OCI-LY1 (cell line): Measurements from ENCODE around the gene GABRB3.

Experiments used
- H2AFZ ChIP-seq: fragments of 200-600 bp; sonication (generic), shearing (Covaris generic); 2 replicates; pipeline ENCODE4 v1.6.0; 2014; ENCODE audit warnings: antibody characterized with exemption, mild to moderate bottlenecking, low read length
- H3F3A ChIP-seq: fragments of 200-600 bp; sonication (generic), shearing (Covaris generic); 2 replicates; pipeline ENCODE4 v1.6.0; 2014; ENCODE audit warnings: mild to moderate bottlenecking, antibody characterized with exemption, low read length, moderate library complexity; ENCODE audit not compliant: insufficient read depth
- H3K27ac ChIP-seq: fragments of 200-600 bp; sonication (generic); 2 replicates; pipeline ENCODE4 v1.5.1; 2014; ENCODE audit warnings: low read length, mixed run types, mild to moderate bottlenecking, low read depth; ENCODE audit not compliant: poor library complexity, severe bottlenecking
- H3K27me3 ChIP-seq: fragments of 200-600 bp; sonication (generic); 2 replicates; pipeline ENCODE4 v1.6.0; 2014; ENCODE audit warnings: antibody characterized with exemption, mild to moderate bottlenecking, low read length, moderate library complexity; ENCODE audit not compliant: insufficient read depth
- H3K36me3 ChIP-seq: fragments of 200-600 bp; sonication (generic); 2 replicates; pipeline ENCODE4 v1.6.1; 2014; ENCODE audit warnings: mild to moderate bottlenecking, antibody characterized with exemption, low read length, moderate library complexity, mixed read lengths; ENCODE audit not compliant: insufficient read depth
- H3K4me1 ChIP-seq: fragments of 200-600 bp; sonication (generic); 2 replicates; pipeline ENCODE4 v1.5.1; 2014; ENCODE audit warnings: mild to moderate bottlenecking, low read length, moderate library complexity; ENCODE audit not compliant: insufficient read depth, severe bottlenecking
- H3K4me2 ChIP-seq: fragments of 200-600 bp; sonication (generic), shearing (Covaris generic); 2 replicates; pipeline ENCODE4 v1.6.1; 2014; ENCODE audit warnings: low read length
- H3K4me3 ChIP-seq: fragments of 200-600 bp; sonication (generic); 2 replicates; pipeline ENCODE4 v1.5.1; 2014; ENCODE audit warnings: low read length, low read depth, mild to moderate bottlenecking, mixed read lengths; ENCODE audit not compliant: poor library complexity, severe bottlenecking
- H3K79me2 ChIP-seq: fragments of 200-600 bp; shearing (Covaris generic); 2 replicates; pipeline ENCODE4 v1.6.1; 2016; ENCODE audit warnings: mixed run types, low read length, mixed read lengths; ENCODE audit not compliant: insufficient read depth
- H3K9ac ChIP-seq: fragments of 200-600 bp; sonication (generic), shearing (Covaris generic); 2 replicates; pipeline ENCODE4 v1.6.1; 2014; ENCODE audit warnings: mild to moderate bottlenecking, low read length, mixed read lengths
- H3K9me2 ChIP-seq: fragments of 200-600 bp; sonication (generic), shearing (Covaris generic); 2 replicates; pipeline ENCODE4 v1.6.1; 2014; ENCODE audit warnings: low read depth, mild to moderate bottlenecking, low read length, mixed read lengths
- H3K9me3 ChIP-seq: fragments of 200-600 bp; shearing (Covaris generic); 2 replicates; pipeline ENCODE4 v1.6.1; 2014; ENCODE audit warnings: low read length, mixed read lengths
- H4K20me1 ChIP-seq: fragments of 200-600 bp; sonication (generic), shearing (Covaris generic); 2 replicates; pipeline ENCODE4 v1.6.0; 2016; ENCODE audit warnings: mild to moderate bottlenecking, low read length; ENCODE audit not compliant: insufficient read depth
- EZH2 ChIP-seq: fragments of 200-600 bp; sonication (generic), shearing (Covaris generic); IDR thresholded peaks from 2 replicates; pipeline ENCODE4 v1.8.0; 2017; ENCODE audit warnings: borderline replicate concordance, mixed run types, mild to moderate bottlenecking, antibody characterized with exemption, low read length, moderate library complexity, mixed read lengths
- TF ChIP-seq, protein P1 (sequence below): fragments of 200-600 bp; sonication (generic), shearing (Covaris generic); IDR thresholded peaks from 2 replicates; pipeline ENCODE4 v1.5.1; 2017; ENCODE audit warnings: mild to moderate bottlenecking, antibody characterized with exemption, low read length, moderate library complexity, mixed read lengths

GABRB3 gene

DNA sequence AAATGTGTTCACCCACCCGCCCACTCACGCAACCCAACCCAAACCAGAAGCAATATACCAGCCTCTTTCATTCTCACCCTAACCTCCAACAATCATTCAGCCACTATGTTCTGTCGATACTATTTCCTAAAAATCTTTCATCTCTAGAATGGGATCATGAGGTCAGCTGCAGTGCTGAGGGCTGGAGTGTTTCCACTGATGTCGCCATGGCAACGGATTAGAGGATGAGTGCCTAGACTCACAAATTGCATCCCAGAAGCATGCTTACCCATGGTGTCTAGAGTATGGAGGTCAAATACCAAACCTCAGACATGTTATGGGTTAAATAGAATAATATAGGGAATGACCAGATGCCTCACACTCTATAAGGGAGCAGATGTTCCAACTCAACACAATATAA, 138.5 kb downstream of the GABRB3 start:
- H3F3A ChIP-seq, result no peaks in the 10 kb centered on the region
- no peaks in the 10 kb centered on the region for H3K4me1 ChIP-seq
- no peaks in the 10 kb centered on the region for H4K20me1 ChIP-seq
- no peak overlapping the region for H3K4me3 ChIP-seq
- no peaks in the 10 kb centered on the region for H3K27me3 ChIP-seq
- no peak overlapping the region for H3K27ac ChIP-seq
- H3K9me3 ChIP-seq, result no peaks in the 10 kb centered on the region
- no peak overlapping the region for H2AFZ ChIP-seq
- no peaks in the 10 kb centered on the region for H3K79me2 ChIP-seq
- no peaks in the 10 kb centered on the region for H3K9me2 ChIP-seq
- H3K9ac ChIP-seq, result no peak overlapping the region
- no peaks in the 10 kb centered on the region for H3K36me3 ChIP-seq
- no peak overlapping the region for H3K4me2 ChIP-seq
- TF ChIP-seq, protein P1, sequence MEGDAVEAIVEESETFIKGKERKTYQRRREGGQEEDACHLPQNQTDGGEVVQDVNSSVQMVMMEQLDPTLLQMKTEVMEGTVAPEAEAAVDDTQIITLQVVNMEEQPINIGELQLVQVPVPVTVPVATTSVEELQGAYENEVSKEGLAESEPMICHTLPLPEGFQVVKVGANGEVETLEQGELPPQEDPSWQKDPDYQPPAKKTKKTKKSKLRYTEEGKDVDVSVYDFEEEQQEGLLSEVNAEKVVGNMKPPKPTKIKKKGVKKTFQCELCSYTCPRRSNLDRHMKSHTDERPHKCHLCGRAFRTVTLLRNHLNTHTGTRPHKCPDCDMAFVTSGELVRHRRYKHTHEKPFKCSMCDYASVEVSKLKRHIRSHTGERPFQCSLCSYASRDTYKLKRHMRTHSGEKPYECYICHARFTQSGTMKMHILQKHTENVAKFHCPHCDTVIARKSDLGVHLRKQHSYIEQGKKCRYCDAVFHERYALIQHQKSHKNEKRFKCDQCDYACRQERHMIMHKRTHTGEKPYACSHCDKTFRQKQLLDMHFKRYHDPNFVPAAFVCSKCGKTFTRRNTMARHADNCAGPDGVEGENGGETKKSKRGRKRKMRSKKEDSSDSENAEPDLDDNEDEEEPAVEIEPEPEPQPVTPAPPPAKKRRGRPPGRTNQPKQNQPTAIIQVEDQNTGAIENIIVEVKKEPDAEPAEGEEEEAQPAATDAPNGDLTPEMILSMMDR, result no peak
- no peak for TF ChIP-seq EZH2

DNA sequence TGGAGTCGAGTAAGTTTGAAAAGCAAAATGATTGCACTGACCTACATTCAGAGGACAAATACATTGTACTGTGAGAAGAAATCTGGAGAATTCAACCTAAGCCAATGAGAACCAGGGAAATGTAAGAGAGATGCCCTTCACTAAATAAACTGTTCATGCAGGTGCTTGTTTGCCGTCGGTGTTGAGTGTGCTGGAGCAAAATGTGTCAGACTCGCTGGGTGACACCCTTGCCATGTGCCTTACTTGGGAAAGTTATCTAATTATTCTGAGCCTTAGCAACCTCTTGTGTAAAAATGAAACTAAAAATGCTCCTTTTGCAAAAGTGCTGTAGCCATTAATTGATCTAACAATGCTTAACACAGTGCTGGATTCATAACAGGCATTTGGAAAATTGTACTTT, 140.4 kb downstream of the GABRB3 start:
- H3K4me3 ChIP-seq, result no peak overlapping the region
- no peaks in the 10 kb centered on the region for H3K36me3 ChIP-seq
- no peaks in the 10 kb centered on the region for H3K9me3 ChIP-seq
- H4K20me1 ChIP-seq, result no peaks in the 10 kb centered on the region
- no peaks in the 10 kb centered on the region for H3K27me3 ChIP-seq
- H3K27ac ChIP-seq, result no peak overlapping the region
- no peak overlapping the region for H3K9ac ChIP-seq
- H3K9me2 ChIP-seq, result no peaks in the 10 kb centered on the region
- no peaks in the 10 kb centered on the region for H3K4me1 ChIP-seq
- TF ChIP-seq, protein P1, result no peak
- no peak for TF ChIP-seq EZH2
- H3K79me2 ChIP-seq, result no peaks in the 10 kb centered on the region
- no peak overlapping the region for H2AFZ ChIP-seq
- H3K4me2 ChIP-seq, result no peak overlapping the region
- H3F3A ChIP-seq, result no peaks in the 10 kb centered on the region

DNA sequence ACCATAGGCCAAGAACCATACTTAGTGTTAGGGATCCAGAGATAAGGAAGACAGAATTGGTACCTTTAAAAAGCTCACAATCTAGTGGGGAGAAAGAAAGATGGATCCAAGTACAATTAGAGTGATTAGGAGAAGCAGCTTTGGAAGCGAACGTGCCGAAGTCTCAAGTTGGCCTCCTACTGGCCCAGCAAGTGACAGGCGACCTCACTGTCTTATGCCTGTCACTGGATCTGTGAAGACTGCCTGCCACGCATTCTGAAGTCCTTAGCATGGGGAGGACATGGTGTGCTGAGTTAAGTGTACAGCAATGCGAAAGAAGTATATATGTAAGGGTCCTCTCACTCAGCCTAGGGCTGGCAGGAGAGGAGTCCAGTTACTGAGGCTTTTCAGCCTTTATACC, 141.0 kb downstream of the GABRB3 start:
- no peak overlapping the region for H2AFZ ChIP-seq
- H3K4me1 ChIP-seq, result no peaks in the 10 kb centered on the region
- no peak overlapping the region for H3K4me2 ChIP-seq

More for the DNA sequence above, 141.0 kb downstream of the GABRB3 start:
- H3F3A ChIP-seq, result no peaks in the 10 kb centered on the region
- no peaks in the 10 kb centered on the region for H3K9me3 ChIP-seq
- no peak overlapping the region for H3K27ac ChIP-seq
- no peaks in the 10 kb centered on the region for H3K9me2 ChIP-seq
- H3K36me3 ChIP-seq, result no peaks in the 10 kb centered on the region
- no peaks in the 10 kb centered on the region for H3K79me2 ChIP-seq
- no peak overlapping the region for H3K9ac ChIP-seq
- TF ChIP-seq, protein P1, result no peak
- TF ChIP-seq EZH2, result no peak
- no peaks in the 10 kb centered on the region for H3K27me3 ChIP-seq
- H3K4me3 ChIP-seq, result no peak overlapping the region
- H4K20me1 ChIP-seq, result no peaks in the 10 kb centered on the region
